Skin of body (tissue), 2 donors: Measurements from ENCODE around the gene SHQ1. TPM values are rescaled to one million over a fixed set of nuclear protein-coding genes. Genes with fewer than 3 reads are reported as not detected.
"Not testable (repeated sequence)": the region's sequence is repeated elsewhere in the genome, so short reads cannot be mapped to it uniquely, and the experiment has no call there.

Source experiments
- DNase-seq: peaks from one replicate; lab custom pipeline; 2025; lab: John Stamatoyannopoulos, UW
- total RNA-seq: library from RNA; depleted of rRNA; stranded (reverse); fragments of >200 nt; gene quantifications from one replicate; pipeline ENCODE4 v1.2.3, GENCODE V29; 2014

Gene SHQ1
- total RNA-seq, 1 donor from 2014 or later: 17.3 TPM

DNA sequence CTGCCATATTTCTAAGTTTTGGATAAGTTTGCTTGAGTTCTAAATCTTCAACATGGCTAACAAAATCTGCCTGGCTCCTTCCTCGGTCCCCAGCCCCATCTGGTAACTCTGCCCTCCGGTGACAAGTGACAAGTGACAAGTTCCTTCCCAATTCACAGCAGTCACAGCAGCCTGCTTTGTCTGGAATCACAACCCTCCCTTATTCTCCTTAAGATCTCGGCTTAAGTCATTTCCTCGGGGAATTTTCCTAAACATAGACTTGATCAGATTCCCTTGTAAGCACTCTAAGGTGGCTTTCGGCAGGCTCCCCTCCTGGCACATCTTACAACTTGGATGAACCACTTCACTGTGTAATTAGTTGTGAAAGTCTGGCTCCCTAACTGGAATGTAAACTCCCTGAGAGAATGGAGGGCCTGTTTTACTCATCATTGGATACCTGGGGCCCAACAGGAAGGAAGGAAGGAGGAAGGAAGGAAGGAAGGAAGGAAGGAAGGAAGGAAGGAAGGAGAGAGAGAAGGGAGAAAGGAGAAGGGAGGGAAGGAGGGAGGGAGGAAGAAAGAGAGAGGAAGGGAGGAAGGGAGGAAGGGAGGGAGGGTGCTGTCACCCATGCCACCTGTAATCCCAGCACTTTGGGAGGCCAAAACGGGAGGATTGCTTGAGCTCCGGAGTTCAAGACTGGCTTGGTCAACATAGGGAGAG is 126.4 kb downstream of the SHQ1 start:
- no peak for DNase-seq

DNA sequence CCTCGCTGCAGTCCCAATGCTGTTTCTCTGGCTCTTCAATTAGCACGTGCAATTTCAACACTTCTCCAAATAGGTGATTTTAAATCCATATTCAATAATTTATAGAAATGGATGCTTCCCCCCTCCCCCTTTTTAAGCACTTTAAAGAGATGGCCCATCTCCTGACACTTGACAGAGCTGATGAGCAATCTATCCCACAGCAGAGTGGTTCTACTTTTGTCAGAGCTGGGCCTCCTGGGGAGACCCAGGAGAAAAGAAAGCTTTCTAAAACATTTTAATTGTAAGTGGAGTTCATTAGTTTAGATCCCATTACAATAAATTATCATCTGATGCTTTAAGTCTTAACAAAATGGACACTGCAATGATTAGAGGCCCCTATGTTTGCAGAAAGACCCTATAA is 127.7 kb downstream of the SHQ1 start:
- no peak for DNase-seq

DNA sequence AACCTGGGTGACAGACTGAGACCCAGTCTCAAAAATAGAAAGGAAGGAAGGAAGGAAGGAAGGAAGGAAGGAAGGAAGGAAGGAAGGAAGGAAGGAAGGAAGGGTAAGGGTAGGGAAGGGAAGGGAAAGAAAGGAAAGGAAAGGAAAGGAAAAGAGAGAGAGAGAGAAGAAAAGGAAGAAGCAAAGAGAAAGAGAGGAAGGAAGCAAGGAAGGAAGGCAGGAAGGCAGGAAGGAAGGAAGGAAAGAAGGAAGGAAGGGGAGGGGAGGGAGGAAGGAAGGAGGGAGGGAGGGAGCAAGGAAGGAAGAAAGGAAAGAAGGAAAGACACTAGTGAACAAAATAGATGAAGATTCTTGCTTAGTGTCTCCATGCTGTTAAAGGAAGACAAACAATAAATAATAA is 129.1 kb downstream of the SHQ1 start:
- no peak for DNase-seq

DNA sequence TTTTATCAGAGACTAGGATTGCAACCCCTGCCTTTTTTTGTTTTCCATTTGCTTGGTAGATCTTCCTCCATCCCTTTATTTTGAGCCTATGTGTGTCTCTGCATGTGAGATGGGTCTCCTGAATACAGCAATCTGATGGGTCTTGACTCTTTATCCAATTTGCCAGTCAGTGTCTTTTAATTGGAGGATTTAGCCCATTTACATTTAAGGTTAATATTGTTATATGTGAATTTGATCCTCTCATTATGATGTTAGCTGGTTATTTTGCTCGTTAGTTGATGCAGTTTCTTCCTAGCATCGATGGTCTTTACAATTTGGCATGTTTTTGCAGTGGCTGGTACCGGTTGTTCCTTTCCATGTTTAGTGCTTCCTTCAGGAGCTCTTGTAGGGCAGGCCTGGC is 134.1 kb downstream of the SHQ1 start:
- DNase-seq: not testable (repeated sequence)

DNA sequence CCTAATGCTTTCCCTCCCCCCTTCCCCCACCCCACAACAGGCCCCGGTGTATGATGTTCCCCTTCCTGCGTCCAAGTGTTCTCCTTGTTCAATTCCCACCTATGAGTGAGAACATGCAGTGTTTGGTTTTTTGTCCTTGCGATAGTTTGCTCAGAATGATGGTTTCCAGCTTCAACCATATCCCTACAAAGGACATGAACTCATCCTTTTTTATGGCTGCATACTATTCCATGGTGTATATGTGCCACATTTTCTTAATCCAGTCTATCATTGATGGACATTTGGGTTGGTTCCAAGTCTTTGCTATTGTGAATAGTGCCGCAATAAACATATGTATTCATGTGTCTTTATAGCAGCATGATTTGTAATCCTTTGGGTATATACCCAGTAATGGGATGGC is 137.8 kb downstream of the SHQ1 start:
- DNase-seq: not testable (repeated sequence)

DNA sequence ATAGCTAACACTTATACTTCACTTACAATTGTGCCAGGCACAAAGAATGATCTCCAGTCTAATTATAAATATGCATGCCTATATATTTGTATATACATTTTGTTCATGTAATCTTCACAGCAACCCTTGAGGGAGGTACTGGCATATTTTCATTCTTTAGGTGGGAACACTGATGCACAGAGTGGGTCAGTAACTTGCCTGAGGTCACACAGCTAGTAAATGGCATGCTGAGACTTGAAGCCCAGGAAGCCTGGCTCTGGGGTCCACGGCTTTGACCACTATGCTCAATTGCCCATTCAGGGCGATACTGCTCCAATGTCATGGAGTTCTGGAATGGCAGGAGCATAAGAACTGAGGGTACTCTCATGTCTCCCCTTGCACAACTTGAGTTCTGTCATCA is 139.8 kb downstream of the SHQ1 start:
- DNase-seq: no peak

DNA sequence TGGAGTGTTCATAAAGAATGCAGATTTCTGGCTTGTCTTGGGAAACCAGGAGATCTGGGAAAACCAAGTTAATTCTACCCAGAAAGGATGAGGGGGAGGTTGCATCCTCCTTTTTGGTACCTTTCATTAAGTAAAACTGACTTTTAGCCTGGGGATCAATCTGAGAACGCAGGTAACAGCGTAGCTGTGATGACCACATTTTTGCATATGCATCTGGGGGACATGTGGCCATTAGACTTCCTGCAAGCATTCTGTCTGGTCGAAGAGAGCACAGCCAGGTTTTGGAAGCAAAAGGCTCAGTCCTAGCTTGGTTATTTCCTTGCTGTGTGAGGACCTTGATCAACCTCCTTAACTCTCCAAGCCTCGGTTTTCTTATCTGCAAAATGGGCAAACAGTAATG is 145.2 kb downstream of the SHQ1 start:
- no peak for DNase-seq

DNA sequence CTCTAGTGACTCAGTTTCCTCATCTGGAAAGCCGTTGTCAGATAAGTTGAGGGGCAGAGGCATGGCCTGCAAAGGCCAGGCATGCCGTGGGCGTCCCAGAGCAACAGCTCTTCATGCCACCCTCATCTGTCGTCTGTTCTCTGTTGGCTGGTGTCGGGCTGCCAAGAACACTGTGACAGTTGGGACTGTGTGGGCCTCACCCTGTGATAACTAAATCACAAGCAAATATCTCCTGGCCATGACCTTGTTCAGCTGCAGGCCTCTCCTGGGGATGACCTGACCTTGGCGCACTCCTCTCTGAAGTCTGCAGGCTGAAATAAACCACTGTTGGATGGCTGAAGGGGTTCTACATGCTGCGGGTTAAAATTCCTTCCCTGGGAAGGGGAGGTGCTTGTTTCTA is 145.9 kb downstream of the SHQ1 start:
- no peak for DNase-seq

DNA sequence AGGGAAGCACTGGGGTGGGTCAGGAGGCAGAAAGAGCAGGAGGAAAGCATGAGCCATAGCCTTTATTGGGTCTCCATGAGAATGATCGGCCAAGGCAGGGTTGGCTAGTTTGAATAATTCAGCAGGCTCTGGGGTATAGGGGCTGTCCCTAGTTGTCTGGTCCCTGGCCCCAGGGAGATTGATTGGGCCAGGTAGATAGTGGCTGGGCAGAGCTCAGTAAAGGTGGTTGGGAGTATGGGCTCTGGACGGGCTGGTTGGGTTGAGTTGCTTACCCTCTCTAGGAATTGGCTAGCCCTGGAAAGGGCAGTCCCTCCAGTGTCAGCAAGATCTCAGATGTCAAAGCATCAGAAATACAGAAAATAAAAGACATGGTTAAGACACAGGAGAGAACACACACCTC is 148.1 kb downstream of the SHQ1 start:
- DNase-seq: no peak

DNA sequence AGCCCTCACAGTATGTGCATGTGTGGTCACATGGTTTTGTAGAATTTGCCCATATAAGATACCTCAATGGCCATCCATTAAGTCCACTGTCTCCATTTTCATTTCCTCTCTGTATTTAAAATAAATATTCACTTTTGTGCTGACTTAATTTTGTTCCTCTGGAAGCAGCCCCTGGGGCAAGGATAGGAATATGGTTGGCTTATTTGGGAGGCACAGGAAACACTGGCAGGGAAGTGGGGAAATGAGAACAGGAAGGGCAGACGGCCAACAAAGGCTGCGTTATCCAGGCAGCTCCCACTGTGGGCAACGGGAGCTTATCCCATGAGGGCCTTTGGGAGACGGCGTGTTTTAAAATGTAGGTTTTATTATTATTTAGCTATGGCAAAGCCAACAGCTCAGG is 148.6 kb downstream of the SHQ1 start:
- no peak for DNase-seq

Other genes starting within 250 kb of the SHQ1 start
- 65.3 TPM for gene GXYLT2, start 39.6 kb upstream of the SHQ1 start, total RNA-seq
- 75.8 TPM for gene PPP4R2, start 148.4 kb upstream of the SHQ1 start, total RNA-seq
- 11.0 TPM for gene EBLN2, start 213.2 kb upstream of the SHQ1 start, total RNA-seq